NCI-H2107 (cell line): Measurements from ENCODE around the gene RNF144A.
"Not testable (repeated sequence)": the region's sequence is repeated elsewhere in the genome, so short reads cannot be mapped to it uniquely, and the experiment has no call there.

Experiments
- DNase-seq: peaks from one replicate; lab custom pipeline; 2025; lab: John Stamatoyannopoulos, UW

Gene RNF144A

DNA sequence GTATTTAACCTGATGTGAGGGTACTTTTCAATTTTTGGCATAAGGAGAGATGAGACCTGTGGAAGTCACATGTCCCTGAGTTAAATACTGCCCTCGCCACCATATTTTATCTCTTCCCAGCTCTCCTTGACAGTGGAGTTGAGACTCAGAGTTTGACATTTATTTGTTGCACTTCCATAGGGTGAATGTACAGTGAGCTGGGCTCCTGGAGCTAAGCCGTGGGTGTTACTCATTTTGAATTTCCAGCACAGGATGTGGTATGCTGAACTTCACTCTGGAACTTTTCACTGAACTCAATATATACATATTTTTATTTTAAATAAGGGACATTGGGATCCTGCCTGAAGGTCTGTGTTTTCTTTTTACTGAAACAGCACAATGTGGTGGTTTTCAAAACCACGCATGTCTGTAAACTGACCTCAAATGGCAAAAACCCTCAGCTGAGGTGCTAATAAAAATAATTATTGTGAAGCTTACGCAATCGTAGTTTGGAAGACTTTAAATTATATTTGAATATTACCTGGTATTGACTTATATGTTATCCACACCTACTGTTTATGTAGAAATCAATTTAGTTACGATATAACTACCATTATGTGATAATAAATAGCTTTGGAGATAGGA is 12.1 kb downstream of the RNF144A start:
- DNase-seq, result no peak

DNA sequence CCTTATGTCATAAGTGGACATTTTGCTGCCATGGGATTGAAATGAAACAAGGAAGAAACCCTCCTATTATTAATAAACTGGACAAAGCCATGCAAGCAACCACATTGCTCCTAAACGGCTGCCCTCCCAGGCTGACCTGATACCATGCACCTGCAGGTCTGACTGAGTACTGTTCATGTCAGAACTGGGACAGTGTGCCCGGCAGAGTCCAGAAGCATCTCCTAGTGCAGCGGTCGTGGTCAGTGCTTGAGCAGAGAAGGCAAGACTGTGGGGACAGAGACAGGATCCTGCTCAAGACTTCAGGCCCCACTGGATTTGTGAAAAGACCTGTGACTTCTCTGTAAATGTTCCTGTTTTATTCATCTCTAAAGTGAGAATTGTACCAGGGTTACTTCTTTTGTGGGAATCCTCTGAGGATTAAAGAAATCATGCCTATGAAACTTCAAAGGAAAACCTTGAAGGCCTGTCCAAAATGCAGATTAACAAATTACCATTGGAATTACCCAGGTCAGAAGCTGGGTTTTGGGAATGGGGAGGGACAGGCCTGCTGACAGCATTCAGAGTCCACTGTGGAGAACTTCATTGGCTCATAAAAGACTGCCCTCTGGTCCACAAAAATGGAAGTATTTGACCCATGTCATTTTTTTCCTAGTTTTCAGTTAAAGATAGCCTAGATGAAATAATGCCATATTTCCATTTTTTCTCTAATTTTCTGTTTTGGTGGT is 13.9 kb downstream of the RNF144A start:
- DNase-seq, result no peak

DNA sequence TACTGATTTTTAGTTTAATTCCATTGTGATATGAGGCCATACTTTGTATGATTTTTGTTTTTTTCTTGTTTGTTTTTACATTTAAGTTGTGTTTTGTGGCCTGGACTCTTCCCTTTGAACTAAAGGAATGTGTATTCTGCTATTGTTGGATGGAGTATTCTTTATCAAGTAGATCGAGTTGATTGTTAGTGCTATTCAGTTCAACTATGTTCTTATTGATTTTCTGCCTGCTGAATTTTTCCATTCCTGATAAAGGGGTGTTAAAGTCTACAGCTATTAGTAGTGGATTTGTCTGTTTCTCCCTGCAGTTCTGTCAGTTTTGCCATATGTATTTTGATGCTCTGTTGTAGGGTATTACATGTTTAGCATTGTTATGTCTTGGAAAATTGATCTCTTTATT is 14.5 kb downstream of the RNF144A start:
- no peak for DNase-seq

DNA sequence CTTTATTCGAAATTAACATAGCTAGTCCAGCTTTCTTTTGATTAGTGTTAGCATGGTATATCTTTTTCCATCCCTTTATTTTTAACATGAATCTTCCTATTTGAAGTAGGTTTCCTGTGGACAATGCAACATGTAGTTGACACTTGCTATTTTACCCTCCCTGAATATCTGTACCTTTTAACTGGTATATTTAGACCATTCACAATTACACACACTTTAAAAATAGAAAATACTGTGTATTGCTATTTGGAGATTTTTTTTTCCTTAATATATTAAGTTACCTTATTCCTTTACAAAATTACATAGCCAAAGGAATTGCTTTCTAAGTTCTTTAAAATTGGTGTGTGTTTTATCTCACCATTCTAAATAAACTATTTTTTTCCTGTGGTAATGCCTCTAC is 15.0 kb downstream of the RNF144A start:
- no peak for DNase-seq

DNA sequence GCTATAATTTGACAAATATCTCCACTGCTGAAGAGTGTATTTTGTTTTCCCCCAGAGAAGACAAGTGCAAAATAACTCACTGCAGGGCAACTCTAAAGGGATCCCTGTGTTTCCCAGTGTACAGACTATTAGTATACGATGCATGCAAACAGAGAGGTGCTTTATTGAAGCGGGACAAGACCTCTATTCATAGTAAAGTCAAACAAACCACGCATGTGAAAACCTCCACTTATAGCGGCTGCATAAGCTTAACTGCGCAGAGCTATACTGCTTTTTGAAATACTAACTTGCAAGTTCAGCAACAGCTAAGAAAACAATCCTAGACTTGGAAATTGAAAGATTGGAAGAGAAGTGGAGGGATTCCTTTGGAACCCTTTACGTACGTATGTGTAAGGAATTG is 15.6 kb downstream of the RNF144A start:
- no peak for DNase-seq

DNA sequence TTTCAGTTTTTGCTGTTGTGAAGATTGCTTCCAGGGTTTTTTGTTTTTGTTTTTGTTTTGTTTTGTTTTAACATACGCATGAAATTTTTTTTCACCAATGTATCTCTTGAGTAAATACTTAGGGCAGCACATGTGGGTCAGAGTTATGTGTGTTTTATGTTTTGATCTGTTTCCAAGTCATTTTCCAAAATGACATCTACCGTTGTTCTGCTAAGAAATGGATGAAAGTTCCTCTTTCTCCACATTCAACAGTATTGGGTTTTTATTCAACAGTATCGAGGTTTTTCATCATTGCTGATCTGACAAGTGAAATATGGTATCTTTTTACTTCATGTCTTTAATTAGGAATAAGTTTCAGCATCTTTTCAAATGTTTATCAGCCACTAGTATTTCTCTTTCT is 16.7 kb downstream of the RNF144A start:
- no peak for DNase-seq

DNA sequence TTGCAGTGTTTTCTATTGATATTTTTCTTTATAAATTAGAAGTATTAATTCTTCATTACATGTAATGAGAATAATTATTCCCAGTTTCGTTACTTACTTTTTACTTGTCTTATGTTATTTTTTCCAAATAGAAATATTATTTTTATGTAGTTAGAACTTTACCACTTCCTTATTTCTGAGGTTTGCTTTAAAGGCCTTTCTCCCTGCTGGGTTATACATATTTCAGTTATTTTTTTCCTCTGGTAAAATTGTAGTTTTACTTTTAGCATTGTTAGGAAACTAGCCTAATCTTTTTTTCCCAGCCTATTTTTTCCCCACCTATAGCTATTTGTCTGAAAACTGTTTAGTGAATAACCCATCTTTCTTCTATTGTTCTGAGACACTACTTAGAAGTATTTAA is 17.1 kb downstream of the RNF144A start:
- DNase-seq, result no peak

DNA sequence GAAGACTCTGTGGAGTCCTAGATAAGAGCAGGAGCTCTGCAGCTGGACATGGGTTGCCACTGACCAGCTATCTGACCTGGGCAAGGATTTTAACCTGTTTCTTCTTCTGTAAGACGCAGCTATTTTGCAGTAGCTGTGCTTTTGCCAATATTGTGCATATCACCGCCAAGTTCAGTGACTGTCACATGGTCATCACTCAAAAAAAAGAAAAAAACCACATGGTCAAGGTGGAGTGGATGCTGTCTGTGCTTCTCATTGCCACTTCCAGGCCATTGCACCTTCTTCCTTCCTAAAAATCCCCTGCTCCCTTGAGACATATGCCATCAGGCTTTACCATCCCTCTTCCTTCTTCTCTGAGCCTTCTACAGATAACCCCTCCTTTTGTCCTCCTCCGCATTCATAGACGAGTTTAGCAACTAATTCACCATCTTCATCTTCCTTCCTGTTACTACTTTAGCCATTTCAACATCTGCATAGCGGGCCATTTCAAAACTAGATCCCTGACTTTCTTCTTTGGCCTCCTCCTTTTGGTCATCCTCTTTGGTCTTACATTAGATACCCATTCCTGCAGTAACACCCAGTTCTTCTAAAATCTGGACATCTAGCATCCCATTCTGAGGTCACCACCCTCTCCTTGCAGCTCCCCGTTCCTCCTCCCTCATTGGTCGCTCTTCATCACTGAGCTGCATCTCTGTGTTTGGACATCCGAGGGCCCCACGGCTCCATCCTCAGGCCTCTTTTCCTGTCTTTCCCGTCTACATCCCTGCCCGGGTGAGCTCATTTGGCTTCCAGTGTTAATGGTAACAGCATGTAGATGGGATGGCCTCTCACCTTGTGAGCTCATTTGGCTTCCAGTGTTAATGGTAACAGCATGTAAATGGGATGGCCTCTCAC is 17.8 kb downstream of the RNF144A start:
- DNase-seq, result no peak

DNA sequence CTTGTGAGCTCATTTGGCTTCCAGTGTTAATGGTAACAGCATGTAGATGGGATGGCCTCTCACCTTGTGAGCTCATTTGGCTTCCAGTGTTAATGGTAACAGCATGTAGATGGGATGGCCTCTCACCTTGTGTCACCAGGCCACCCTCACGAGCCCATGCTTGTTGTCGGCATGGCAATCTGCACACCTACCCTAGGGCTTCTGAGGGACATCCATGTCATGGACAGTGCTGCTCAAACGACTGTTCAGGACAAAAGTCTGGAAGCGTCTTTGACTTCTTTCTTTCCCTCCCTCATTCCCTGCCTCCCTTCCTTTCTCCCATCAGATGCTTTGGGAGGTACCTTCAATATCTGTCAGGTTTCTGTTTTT is 18.4 kb downstream of the RNF144A start:
- not testable (repeated sequence) for DNase-seq

DNA sequence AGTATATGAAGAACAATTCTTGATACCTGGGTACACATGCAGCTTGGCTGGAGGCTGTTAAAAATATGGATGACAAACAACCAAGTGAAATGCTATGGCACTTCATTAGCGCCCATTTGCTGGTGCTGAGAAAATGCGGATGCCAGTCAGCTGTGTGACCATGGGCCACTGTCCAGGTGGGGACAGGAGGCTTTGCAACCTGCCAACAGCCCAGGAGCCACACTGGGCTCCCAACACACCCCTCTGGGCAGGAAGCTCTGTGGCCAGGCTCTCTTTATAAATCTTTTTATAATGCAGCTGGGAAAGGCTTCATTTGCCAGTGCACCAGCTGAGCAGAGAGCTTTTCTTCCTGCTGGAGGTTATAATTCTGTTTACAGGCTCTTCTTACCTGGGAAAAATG is 19.9 kb downstream of the RNF144A start:
- no peak for DNase-seq

DNA sequence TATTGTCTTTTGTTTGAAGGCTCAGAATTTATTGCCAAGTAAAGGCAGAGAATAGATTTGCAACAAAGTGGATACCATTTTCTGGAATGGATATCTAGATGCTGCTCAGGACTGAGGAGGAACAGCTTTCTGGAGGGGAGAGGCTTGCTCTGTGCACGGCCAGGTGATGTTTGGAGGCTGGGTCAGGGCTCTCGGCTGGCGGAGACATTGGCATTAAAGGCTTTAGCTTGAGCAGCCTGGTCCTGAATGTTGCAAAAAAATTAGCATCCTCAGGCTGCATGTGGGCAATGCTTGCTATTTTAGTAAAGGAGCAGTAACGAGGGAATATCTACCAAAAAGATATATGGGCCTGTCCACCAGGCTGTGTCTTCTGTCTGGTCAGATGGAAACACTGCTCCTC is 20.4 kb downstream of the RNF144A start:
- no peak for DNase-seq

DNA sequence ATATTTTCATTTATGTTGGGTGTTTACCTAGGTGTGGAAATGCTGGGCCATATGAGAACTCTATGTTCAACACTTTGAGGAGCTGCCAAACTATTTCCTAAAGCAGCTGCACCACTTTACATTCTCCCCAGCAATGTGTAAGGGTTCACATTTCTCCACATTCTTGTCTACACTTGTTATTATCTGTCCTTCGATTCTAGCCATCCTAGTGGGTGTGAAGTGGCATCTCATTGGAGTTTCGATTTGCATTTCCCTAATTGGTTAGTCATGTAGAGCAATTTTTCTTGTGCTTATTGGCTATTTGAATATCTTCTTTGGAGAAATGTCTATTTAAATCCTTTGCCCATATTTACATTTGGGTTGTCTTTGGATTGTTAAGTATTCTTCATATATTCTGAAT is 21.9 kb downstream of the RNF144A start:
- DNase-seq, result no peak

DNA sequence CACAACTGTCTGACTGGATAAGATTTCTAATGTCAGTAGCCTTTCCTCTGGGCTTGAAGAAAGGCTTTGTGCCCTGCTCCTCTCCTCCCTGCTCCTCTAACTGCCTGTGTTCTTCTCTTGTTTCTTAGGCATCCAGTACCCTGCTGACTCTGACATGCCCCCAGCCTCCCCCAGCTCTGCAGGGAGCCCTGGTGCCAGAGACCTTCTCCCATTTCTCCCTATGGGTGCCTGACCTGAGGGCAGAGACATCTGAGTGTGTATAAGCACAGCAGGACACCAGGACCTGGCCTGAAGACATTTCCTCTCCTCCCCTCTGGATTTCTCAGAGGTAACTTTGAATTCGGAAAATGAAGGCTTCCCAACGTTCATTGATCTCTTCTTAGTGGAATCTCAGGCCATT is 23.6 kb downstream of the RNF144A start:
- no peak for DNase-seq

DNA sequence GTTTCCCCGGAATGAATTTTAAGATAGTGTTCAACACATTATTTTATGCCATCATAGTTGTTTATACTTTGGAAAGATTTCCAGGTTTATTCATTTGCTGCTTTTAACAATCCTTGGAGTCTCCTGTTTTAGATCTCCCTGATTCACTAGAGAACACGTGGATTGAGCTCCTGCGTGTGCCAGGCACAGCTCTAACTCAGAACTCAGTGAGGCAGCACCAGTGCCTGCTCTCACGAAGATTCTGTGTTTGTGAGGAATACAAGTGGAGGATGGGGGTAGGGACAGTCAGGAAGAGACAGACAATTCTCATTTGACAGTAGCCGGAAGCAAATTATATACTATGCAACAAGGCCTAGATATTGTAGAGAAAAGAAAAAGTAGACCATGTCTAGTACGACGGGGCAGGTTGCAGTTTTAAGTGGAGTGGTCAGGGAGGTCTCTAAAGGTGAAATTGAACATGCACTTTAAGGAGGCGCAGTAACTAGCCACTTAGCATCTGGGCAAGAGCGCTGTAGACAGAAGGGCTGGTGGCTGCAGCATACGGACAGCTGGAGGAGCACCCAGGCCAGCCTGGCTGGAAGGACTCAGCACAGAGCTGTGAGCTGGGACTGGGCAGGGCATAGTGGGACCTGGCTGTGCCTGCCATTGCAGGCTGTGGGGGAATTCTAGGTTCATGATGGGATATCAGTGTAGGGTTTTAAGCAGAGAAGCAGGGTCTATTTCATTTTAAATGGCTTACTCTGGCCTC is 24.3 kb downstream of the RNF144A start:
- DNase-seq, result no peak

DNA sequence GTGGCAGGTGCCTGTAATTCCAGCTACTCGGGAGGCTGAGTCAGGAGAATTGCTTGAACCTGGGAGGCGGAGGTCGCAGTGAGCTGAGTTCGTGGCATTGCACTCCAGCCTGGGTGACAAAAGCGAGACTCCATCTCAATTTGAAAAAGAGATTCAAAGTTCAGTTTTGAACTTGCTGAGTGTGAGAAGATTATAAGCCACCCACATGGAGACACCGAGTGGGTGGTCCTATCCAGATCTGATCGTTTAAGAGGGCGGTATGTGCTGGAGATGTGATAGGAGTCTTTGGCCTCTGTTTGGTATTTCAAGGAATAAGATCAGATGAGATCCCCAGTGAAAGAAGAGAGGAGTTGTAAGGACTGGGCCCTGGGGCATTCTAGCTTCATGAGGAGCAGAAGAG is 25.6 kb downstream of the RNF144A start:
- DNase-seq, result no peak

DNA sequence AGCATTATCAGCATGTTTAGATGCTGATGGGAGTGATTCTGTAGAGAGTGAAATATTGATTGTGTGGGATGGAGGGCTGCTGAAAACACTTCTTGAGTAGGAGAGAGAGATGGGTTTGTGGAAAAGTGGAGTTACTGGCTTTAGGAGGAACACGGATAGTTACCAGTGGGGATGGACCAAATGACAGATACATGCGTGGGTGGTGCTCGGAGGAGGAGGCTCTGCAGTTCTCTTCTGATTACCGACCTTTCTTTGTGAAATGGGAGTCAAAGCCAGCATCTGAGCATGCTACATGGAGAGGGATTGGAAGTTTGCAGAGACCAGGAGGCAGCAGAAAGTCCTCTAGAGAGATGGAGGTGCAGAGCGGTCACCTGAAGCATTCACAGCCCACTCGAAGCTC is 26.3 kb downstream of the RNF144A start:
- no peak for DNase-seq

DNA sequence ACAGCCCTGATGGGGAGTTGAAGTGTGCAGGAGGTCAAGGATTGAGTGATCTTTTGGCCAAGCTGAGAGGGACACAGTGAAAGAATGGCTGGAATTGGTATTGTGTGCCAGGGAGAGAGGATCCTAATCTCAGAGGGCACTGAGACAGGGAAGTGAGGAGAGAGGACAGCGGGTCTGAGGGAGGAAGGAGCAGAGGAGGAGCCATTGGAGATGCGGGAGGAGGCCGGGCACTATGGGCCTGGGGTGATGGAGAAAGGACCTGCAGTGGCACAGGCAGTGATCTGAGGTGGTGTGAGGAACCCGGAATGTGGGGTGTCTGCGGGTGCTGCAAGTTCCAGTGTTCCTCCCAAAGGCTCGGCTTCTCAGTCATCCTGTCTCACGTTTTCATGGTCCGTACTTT is 26.8 kb downstream of the RNF144A start:
- no peak for DNase-seq

DNA sequence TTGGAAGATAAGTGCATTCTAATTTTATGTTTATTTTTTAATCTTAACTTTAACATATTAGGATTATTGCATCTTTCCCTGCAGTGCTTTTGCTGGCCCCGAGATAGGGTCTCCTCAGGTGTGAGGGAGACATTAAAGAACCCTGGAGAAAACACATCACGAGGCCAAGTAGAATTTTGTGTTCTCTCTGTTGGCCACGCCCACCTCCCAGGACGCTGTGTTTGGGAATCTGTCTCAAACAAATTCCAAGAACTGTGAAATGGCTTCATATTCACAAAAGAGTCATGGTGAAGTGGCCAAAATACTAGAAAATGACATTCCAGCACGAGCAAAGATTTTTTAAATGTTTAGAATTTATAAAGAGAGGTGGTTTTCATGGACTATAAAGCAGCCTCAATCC is 27.3 kb downstream of the RNF144A start:
- no peak for DNase-seq

DNA sequence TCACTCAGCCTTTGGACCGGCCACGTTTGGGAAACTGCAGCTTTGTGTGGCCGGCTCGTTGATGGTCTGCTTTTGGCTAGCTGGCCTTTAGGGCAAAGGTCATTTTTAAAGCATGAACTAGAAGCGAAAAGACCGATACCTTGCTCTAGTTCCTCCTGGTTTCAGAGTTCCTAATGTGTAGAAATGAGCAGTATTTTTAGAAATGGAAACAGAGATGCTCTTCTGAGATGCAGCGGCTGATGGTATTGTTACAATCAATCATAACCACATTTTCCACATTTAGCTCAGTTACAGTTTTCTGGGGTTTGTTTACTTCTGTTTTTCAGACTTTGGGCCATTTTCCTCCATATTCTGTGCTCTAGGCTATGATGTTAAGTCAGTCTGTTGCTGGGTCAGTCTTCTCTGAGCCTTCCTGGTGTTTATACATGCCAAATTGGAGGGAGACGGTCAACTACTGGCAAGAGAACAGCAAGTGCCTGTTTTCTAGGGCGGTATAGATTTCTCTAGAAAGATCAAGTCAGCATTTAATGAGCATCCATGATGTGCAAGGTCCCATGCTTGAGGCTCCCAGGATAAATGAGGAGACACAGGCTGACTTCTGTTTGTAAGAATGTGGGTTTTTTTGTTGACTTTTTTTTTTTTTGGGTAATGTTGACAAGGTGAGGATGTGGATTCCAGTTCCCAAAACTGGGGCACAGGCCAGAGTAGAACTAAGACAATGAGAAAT is 28.0 kb downstream of the RNF144A start:
- DNase-seq, result no peak

DNA sequence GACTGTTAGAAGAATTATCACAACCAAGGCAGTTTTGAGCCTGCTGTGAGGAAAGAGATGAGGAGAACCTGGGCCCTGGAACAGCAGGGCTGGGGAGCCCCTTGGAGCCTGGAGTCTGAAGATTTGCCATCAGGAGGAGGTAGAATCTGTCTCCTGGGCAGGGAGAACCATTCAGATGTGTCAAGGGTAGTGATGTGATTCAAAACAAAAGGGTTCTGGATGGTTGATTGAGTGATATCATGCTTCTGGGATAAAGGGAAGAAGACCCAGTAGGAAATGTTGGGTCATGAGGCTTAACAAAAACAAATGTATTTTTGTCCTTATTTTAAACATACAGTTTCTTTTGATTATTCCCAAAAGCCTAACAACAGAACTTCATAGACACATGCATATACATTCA is 28.6 kb downstream of the RNF144A start:
- DNase-seq, result no peak

DNA sequence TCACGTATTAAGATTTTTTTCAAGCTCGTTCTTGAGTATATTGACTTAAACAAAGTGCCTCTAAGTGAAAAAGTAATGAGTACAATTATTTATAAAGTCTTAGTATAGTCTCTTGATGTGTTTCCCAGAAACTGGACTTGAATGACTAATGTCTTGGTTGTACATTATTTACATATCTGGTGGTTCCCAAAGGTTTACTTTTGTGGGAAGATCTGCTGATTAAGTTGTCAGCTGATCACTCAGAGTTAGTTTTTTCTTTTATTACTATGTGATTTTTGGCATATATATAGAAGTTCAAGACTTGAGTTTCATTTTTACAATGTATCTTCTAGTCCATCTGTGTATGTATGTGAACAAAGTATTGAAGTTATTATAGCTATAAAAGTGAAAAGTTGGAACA is 29.5 kb downstream of the RNF144A start:
- no peak for DNase-seq
